Stomach (tissue), 9 donors: ENCODE data around the gene NSFL1C. TPM values are rescaled to one million over a fixed set of nuclear protein-coding genes. Genes with fewer than 3 reads are reported as not detected.

Experiments
- DNase-seq, 2 donors: peaks; one replicate each; pipeline versions ENCODE4 v3.0.0 to v3.0.0-alpha.2; 2013 to 2019
- H3K27ac ChIP-seq, 5 donors: fragments of 200-600 bp in 4 of 5; sonication (generic) in 4 of 5; one replicate each; pipeline ENCODE4 v1.5.1; 2013 to 2019; ENCODE audit warnings: mild to moderate bottlenecking in 1 of 5, moderate library complexity in 1 of 5
- H3K27me3 ChIP-seq, 3 donors: fragments of 200-600 bp; sonication (generic); one replicate each; pipeline ENCODE4 v1.5.1; 2017 to 2019; ENCODE audit warnings: mixed run types in 1 of 3
- H3K36me3 ChIP-seq, 4 donors: fragments of 200-600 bp; sonication (generic); 1 replicate in 3 of 4; 2 replicates in 1 of 4; pipeline ENCODE4 v1.5.1; 2016 to 2019
- H3K4me1 ChIP-seq, 4 donors: fragments of 200-600 bp; sonication (generic); one replicate each; pipeline ENCODE4 v1.5.1; 2016 to 2019
- H3K4me3 ChIP-seq, 4 donors: fragments of 200-600 bp; sonication (generic) in 3 of 4; one replicate each; pipeline ENCODE4 v1.5.1; 2016 to 2019; ENCODE audit warnings: mild to moderate bottlenecking in 1 of 4
- H3K9me3 ChIP-seq, 4 donors: fragments of 200-600 bp; sonication (generic); one replicate each; pipeline ENCODE4 v1.5.1; 2016 to 2019
- CTCF ChIP-seq, 7 experiments: fragments of 450-650 bp in 4 of 7; fragments of 200-600 bp in 3 of 7; sonication (generic) in 3 of 7; IDR thresholded peaks; one replicate each; pipeline ENCODE4 v1.5.1; 2016 to 2019; ENCODE audit warnings: antibody characterized with exemption in 7 of 7, control low read depth in 2 of 7, mild to moderate bottlenecking in 1 of 7
- EP300 ChIP-seq: sonication (generic); formaldehyde crosslinking; IDR thresholded peaks from one replicate; pipeline ENCODE4 v1.6.1; 2017; ENCODE audit warnings: antibody characterized with exemption
- POLR2A ChIP-seq, 4 donors: fragments of 450-650 bp; IDR thresholded peaks; one replicate each; pipeline ENCODE4 v1.6.1; 2016; ENCODE audit warnings: antibody characterized with exemption in 4 of 4, control low read depth in 2 of 4, mild to moderate bottlenecking in 1 of 4, moderate library complexity in 1 of 4
- POLR2AphosphoS5 ChIP-seq, 3 donors: sonication (generic); formaldehyde crosslinking; IDR thresholded peaks; one replicate each; pipeline ENCODE4 v1.6.1; 2016; ENCODE audit warnings: antibody characterized with exemption in 3 of 3
- WGBS, 5 donors: extraction: QIAGEN DNeasy Blood & Tissue Kit in 3 of 5; methylation state at CpG; one replicate each; pipeline versions ENCODE4 v1.1.5 to v1.1.7; 2013 to 2018; 5-methylcytosine and 5-hydroxymethylcytosine counted together
- intact Hi-C: fragments of 100-400 bp; cut with DNase I; formaldehyde crosslinking; loops from one replicate; pipeline ENCODE4 v1.15.1; 2023; ENCODE audit warnings: low total_unique reads
- polyA plus RNA-seq, 3 donors: library from polyadenylated mRNA; stranded (reverse); fragments of 200-250 nt; gene quantifications; one replicate each; pipeline ENCODE4 v1.2.3, GENCODE V29; 2013
- total RNA-seq, 5 donors: library from RNA; depleted of rRNA; stranded (reverse); fragments of >200 nt; gene quantifications; one replicate each; pipeline versions ENCODE4 v1.1.0 to v1.2.3, GENCODE V29; 2014 to 2016
- donor health status: healthy with polysubstance abuse.
- donor health status: Bipolar disorder and iron deficiency.
- donor health status: healthy.

The NSFL1C gene
- total and polyA plus RNA-seq, 8 donors = 13.4 to 83.4 (median 42.1) TPM

GRCh38 chr20:1434571-1435336 is 31.9 kb downstream of the NSFL1C start:
- peaks cover 0 to 13% (median 3%) of the 10 kb centered on the region in 4 donors for H3K4me1 ChIP-seq
- intact Hi-C loops = loop anchor here (5.0 kb wide), 1 partner anchor 122 kb away; no protein-coding TSS in a partner anchor
- WGBS, 5 donors = 55 to 71% (median 67%) methylated on average over 2 of the region's 2 CpGs
- DNase-seq = peak; percentile 30 to 67
- H3K9me3 ChIP-seq = no peaks in the 10 kb centered on the region
- TF ChIP-seq EP300 = no peak
- TF ChIP-seq CTCF (IDR thresholded peaks at IDR 0.05) = no peak
- no peaks in the 10 kb centered on the region for H3K27me3 ChIP-seq
- peaks cover 0 to 8% (median 5%) of the 10 kb centered on the region in 4 donors for H3K36me3 ChIP-seq
- H3K4me3 ChIP-seq = no peak overlapping the region
- no peak overlapping the region for H3K27ac ChIP-seq

GRCh38 chr20:1431158-1431557 is 35.5 kb downstream of the NSFL1C start:
- H3K4me3 ChIP-seq = no peak overlapping the region

DNA sequence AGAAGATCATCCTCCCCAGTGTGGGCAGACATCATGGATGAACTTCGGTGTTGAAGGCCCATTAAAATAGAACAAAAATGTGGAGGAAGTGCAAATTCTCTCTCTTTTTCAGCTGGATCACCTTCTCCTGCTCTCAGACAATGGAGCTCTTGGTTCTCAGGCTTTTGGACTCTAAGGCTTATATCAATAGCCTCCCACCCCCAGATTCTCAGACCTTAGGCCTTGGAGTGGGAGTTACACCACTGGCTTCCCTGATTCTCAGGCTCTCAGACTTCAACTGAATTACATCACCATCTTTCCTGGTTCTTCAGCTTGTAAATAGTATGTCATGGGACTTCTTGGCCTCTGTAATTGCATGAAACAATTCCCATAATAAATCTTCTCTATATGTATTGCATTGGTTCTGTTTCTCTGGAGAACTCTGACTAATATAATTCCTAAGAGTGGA is 36.6 kb downstream of the NSFL1C start:
- peaks cover 0 to 9% (median 0%) of the 10 kb centered on the region in 4 donors for H3K4me1 ChIP-seq
- H3K9me3 ChIP-seq = no peaks in the 10 kb centered on the region
- H3K36me3 ChIP-seq = no peaks in the 10 kb centered on the region
- H3K27ac ChIP-seq = no peak overlapping the region
- TF ChIP-seq CTCF (IDR thresholded peaks at IDR 0.05) = no peak
- TF ChIP-seq POLR2AphosphoS5 (IDR thresholded peaks at IDR 0.05) = no peak
- no peak for TF ChIP-seq POLR2A (IDR thresholded peaks at IDR 0.05)
- TF ChIP-seq EP300 = no peak
- DNase-seq = peak in 1 of 2 donors; percentile 45
- H3K4me3 ChIP-seq = no peak overlapping the region
- intact Hi-C loops = no loop called here
- peaks cover 0 to 11% (median 0%) of the 10 kb centered on the region in 3 donors for H3K27me3 ChIP-seq
- WGBS, 5 donors = 79 to 100% (median 88%) methylated on average over 1 of the region's 1 CpG

More at GRCh38 chr20:1431158-1431557, 35.5 kb downstream of the NSFL1C start:
- H3K27me3 ChIP-seq = peaks cover 0 to 11% (median 0%) of the 10 kb centered on the region in 3 donors
- H3K27ac ChIP-seq = no peak overlapping the region
- intact Hi-C loops = no loop called here
- no peaks in the 10 kb centered on the region for H3K36me3 ChIP-seq
- no peak for TF ChIP-seq POLR2AphosphoS5 (IDR thresholded peaks at IDR 0.05)
- no peak for TF ChIP-seq POLR2A (IDR thresholded peaks at IDR 0.05)
- TF ChIP-seq CTCF (IDR thresholded peaks at IDR 0.05) = no peak
- TF ChIP-seq EP300 = no peak
- 7 to 35% (median 27%) methylated on average over 1 of the region's 1 CpG for WGBS, 5 donors
- no peak for DNase-seq
- no peaks in the 10 kb centered on the region for H3K9me3 ChIP-seq
- H3K4me1 ChIP-seq = peaks cover 0 to 13% (median 0%) of the 10 kb centered on the region in 4 donors

DNA sequence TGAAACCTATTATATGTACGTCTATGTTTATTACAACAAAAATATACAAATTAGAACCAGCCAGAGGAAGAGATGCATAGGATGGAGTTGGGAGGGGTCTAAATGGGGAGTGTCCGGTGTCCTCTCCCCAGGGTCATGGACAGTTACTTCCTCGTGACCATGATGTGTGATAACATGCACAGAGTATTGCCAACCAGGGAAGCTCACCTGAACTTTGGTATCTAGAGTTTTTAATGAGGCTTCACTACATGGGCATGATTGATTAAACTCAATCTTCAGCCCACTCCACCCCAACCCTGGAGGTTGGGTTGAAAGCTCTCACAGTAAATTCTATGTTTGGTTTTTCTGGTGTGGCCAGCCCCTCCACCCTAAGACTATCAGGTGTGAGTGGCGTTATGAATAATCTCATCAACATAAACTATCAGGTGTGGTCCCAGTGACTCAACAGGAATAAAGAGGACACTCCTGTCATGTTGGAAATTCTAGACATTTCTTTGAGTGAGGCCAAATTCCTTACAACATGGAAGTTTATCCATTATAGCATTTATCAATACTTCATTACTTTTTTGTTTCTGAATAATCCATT is 37.4 kb downstream of the NSFL1C start:
- Histone ChIP-seq H3K27ac (no peak overlapping the region), H3K27me3 (peaks cover 0 to 11% (median 0%) of the 10 kb centered on the region in 3 donors), H3K9me3 (no peaks in the 10 kb centered on the region), H3K4me1 (peaks cover 0 to 1% (median 0%) of the 10 kb centered on the region in 4 donors), H3K4me3 (no peak overlapping the region), H3K36me3 (no peaks in the 10 kb centered on the region)
- TF ChIP-seq EP300 (no peak), POLR2AphosphoS5 (IDR thresholded peaks at IDR 0.05) (no peak)
- intact Hi-C loops = no loop called here
- WGBS, 5 donors = 73 to 78% (median 76%) methylated on average over 4 of the region's 4 CpGs
- DNase-seq = no peak
